Kasumi-1 (cell line): ENCODE data around the gene SHB.
A peak's percentile ranks its signal among the peaks of the same experiment; 100 is the strongest.

Experiments used
- DNase-seq, 2 experiments: peaks; one replicate each; lab custom pipeline; 2025; lab: John Stamatoyannopoulos, UW

The SHB gene

DNA sequence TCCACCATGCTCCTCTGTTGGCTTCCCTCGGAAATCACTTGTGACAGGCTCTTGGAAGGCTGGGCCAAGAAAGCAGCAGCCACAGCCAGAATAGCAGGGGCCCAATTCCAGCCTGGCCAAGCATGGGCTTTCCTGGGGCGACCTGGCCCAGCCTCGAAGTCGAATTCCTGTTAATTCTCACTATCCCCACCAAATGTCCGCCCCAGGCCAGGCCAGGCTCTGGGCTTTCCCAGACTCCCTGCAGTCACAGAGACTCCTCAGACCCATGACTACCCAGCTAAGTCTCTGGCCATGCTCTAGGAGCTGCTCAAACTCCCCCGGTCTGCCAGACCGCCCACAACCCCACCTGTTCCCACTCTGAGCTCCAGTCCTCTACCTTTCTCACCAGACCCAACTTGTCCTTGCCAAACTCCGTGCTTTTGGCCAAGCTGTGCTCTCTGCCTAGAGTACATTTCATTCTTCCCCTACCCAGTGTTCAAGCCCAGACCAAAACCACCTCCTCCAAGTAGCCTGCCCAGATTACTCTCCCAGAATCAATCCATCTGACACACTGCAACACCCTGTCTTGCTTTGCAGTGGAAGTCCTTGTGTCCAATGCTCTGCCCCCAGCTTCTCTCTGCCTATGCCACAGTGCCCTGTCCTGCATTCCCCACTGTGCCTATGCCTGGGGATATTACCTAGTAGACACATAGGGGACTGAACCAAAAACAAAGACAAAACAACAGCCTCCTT lies 26.2 kb downstream of the SHB start:
- no peak for DNase-seq

DNA sequence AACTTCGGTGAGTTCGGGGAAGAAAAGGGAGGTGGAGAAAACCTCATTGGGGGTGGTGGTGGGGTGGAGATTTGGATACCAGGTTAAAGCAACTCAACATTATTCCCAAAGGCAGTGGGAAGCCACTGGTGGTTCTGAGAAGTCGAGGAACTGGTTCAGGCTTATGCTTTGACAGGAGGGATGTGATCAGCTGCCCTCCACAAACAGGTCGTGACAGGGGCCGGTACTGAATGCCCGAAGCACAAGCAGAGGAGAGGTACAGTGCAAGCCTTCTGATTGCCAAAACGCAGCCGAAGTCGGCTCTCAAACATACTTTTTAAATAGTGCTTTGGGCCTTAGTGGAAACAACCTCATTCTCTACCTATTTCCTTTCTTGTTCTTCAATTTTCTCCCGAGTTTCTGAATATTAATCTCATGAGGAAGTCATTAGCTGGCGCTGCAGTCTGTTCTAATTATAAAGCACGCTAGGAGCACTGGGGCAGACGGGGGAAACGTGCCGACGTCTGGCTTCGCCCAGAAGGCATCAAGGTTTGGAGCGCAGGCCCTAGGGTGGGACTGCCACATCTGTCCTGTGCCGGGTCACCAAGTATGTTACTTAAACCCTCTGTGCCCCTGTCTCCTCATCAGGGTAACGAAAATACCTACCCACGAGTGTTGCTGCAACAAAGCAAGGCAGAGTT lies 27.3 kb downstream of the SHB start:
- DNase-seq, result no peak

DNA sequence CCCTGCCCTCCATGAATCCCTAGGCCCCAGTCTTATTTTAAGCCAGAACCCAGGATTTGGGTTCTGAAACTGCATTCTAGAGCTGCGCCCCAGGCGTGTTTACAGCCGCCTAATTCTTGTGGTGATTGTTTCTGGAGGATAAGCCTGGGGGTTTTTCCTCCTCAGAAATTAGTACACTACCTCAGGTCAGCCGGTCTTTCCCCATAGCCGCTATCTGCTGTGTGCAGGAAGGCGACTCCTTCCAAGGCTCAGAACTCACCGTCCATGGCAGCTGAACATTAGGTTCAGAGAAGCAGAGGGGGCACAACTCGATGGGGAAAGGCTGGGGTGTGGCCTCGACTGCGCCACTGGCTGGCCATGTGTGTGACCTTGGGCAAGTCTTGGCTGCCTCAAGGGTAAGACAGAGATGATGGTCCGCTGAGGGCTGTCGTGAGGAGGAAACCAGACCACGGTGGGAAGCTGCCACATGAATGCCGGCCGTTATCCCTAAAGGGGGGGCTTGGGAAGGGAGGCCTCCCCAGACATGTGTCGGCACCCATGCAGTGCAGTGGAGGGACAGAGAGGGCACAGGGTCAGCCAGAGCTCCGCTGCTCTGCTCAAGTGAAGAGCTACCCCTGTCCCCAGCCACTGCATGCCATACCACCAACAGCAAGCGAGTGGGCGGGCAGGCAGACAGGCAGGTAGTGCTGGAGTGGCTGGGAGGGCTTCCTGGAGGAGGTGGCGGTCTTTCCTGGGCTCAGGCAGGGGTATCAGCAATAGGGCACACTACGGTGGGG lies 28.9 kb downstream of the SHB start:
- no peak for DNase-seq

DNA sequence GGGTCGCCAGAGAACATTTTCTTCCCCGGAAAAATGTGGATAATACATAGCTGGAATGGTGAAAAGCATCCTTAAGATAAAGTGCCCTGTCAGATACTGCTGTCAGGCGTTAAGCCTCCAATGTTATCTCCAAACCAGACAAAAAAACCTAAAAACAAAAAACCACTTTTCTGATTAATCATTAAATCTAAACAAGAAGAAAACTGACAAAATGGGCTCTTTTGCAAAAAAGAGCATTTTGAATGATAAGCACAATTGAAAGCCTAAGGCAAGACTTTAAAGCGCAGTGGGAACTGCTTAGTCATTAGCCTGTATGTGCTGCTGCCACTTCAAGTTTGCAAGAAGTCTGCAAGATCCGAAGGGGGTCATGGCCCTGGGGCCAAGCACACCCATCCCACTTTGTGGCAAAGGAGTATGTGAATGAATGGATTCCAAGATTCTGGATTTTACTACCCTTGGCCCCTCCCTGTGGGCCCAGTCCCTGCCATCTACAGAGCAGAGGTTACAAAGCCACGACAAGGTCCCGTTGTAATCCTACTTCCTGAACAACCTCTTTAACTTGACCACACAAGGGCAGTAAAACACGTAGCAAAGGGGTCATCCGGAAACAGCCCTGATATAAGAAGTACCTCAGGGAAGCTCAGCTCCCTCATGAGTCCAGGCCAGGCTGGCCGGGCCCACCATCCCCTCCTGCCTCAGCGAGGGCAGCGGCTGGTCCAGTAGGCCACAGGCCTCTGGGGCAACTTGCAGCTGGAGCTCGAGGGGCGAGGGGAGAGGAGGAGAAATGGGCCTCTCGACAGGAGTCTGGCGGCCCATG lies 29.7 kb downstream of the SHB start:
- DNase-seq, result no peak

DNA sequence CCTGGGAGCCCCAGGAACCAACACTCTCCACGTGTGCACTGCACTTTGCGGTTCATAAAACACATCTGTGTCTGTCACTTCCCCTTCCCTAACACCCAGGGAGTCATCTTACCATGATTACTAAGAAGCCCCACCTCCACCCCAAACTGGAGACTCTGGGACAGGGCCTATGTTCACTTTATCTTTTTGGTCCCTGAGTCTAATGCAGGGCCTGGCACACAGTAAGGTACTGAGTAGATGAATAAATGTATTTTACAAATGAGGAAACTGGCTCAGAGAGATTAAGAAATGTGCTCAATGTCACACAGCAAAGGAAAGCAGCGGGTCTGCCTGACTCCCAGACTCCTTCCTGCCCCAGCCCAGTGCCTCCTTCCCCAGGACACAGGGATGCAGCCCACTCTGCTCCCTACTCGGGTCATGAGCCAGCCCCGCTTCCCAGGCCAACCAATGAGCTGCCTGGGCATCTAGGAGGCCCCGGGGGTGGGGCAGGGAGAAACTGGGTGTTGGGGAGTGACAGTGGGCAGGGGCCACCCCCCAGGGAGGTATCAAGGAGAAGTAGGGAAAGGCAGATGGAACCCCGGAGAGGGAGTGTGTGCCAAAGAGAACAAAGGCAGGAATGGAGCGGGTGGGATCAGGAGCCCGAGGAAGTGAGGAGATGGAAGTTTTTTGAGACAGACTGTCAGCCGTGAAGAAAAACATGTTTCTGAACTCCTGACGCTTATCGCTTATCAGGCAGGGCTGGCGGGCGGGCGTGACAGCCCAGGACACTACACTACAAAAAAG lies 30.5 kb downstream of the SHB start:
- DNase-seq, result peak; percentile 53 to 77

DNA sequence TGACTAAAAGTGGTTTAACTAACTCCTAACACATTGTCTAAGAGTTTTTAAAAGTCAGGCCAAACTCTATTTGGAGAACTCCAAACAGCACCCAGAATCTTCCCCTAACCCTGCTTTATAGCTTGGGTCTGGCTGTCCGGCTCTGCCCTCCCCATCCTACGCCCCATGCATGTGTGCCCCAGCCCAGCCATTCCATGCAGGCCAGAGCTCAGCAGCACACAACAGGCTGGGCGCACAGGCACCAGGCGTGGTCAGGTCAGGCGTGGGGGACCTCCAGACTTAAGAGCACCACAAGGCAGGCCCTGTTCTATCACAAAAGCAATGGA lies 31.1 kb downstream of the SHB start:
- DNase-seq, result no peak

DNA sequence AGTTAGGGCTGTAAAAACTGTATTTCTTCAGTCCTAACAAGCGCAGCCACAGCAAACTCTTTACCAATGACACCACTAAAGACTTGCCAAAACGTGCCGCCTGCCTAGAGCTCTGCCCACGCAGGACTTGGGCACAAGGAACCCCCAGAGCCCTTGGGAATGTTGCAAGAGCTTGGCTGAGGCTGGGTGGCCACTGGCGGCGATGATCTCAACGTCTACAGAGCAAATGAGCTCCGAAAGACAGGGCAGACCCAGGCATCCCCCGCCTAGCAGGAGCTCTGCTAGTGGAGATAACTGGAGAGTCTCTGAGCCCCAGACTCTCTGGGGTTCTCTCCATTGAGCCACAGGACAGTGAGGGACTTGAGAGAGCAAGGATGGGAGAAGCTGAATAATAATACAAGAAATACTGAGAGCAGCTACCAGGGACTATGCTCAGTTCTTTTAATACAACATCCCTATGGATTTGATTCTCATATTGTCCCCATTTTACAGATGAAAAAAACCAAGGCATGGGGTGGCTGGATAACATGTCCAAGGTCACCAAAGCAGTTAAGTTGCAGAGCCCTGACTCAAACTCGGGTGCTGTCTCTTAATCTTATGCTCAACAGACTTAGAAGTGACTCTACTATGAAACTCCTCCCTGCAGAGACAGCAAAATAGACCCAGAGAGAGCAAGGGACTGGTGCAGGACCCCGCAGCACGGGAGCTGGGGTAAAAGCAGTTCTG lies 32.5 kb downstream of the SHB start:
- DNase-seq, result no peak

DNA sequence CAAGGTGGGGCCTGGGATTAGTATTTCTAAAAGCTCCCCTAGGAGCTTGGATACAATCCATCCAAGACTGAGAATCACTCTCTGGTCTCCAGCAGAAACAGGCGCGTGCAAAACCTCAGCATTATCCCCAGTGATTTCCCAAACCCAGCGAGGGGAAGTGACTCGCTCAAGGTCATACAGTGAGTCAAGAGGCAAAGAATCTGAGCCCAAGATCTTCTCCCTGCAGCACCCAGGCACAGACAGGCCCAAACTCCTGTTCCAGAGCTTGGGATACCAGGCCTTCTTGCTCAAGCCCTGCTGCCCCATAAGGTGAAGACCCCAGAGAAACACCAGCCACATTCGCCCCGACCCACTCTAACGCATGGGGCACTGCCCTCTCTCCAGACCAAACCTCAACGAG lies 33.2 kb downstream of the SHB start:
- DNase-seq, result peak in 1 of 2 experiments; percentile 10

DNA sequence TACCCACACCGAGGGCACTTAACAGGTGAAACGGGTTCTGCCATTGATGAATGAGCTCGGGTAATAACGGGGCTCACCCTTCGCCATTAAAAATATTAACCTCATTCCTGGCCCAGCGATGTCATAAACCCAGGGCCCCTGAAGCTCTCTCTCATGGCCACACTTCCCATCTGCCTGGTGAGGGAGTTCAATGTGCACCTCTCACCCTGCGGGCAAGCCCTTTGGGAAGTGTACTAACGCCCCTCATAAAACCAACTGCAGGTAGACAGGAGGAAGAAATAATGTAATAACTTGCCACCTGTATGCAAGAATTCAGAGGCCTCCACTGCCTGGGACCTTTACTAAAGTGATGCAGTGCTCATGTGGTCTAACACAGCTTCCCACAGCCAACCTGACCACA lies 35.1 kb downstream of the SHB start:
- DNase-seq, result no peak

DNA sequence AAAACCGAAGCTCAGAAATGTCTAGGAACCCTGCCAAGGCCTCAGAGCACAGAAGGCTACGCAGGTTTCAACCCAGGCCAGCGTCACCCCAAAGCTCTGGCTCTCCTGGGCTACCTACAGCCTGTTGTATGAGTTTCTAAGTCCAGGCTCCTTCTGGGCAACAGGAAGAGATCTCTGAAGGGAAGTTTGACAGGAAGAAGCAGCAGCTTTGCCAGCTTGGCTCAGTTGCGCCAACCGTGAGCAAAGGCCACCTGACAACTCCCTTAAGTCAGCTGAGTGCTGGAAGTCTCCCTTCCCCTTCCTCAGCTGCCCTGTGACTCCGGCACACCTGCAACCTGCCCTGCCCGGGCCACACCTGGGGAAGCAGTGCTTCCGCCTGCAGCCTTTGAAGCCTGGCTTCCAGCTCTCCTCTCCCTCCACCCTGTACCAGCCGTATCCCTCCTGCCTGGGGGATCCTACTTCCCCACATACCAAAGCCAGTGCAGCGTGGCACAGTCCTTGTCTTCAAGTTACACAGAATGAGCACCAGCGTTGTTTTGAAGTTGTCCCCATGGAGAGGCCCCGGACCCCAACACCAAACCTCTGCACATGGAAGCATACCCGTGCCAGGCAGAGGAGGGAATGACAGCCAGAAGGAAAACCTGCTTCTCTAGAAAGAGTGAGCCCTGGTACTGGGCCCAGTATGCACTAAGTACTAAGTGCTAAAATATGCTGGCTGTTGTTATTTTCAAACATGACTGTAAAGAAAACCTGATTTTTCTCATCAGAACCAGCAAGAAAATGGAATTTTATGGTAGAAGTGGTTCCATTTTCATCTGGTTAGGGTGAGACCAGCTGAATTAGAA lies 36.5 kb downstream of the SHB start:
- DNase-seq, result no peak

DNA sequence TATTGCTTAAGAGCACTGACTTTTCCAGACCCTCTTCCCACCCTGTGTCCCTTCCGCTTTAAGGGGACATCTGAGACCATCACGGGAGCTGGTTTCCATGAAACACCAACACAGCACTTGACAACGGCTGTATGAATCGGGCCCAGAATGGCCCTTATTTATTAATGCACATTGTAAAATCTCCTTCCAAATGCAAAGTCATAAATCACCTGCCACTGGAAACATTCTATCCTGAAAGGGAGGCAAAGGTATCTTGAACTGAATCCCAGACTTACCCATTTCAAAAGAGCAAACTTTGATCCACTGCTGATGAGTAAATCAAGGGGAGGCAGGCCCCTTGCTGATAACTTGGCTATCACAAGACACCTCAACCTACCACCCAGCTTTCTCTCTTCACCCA lies 37.4 kb downstream of the SHB start:
- no peak for DNase-seq

DNA sequence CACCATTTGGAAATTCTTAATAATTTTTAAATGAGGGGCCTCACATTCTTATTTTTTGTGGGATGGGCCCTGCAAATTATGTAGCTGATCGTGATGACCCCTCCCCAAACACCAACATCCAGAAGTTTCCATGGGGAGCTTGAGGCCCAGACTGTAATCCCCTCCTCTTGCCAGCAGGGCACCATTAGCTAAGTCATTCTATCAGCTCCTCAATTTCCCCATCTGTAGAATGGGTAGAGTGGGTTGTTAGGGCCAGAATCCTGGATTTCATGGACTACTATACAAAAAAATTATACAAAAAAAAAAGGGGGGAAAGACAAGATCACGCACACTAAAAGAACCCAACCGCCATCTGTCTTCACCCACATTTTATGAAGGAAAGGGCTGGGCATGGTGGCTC lies 38.4 kb downstream of the SHB start:
- no peak for DNase-seq

DNA sequence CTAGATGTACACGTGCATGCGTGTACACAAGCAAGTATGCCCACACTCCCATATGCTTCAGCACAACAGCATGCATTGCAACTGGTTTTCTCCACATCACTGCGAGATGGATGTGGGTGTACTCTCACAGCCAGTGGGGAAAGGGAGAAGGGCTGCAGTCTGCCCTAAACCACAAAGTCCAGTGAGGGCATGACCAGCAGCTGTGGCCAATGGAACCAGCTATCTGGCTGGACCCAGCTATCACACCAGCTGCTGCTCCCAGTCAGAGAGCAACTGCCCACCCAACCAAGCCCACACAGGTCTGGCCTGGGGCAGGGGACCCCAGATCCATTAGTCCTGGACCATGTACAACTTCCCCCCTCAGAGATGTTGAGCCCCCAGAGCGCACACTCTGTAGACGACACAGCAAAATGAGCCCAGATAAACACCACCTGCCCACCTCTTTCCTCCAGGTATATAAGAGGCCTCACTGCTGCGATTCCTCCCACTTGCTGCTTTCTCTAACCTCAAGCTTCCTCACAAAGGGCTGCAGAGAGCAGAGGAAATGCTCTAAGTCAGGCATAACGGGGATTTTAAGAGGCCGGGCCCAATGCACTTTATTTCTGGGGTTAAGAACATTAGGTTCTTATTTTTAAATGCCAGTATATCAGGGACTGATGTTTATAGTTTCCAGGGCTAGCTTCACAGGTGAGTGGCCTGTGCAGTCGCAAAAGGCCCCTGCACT lies 39.0 kb downstream of the SHB start:
- DNase-seq, result peak; percentile 8 to 21

DNA sequence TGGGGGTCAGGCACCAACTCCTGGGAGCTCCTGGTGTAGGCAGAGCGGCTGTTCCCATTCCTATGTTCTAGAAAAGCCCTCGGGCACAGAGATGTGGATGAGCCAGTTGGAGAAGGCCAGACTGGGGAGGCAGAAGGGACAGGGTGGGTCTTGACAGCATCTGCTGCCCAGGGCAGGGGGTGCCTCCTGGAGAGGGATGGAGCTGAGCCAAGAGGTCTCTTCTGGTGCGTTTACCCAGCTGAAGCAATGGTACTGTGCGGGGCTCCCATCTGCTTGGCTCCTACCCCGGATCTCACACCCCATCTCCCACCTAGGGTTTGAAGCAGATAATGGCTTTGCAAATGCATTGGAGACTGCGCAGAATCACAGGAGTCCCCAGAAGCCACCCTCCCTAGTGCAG lies 41.3 kb downstream of the SHB start:
- DNase-seq, result no peak

DNA sequence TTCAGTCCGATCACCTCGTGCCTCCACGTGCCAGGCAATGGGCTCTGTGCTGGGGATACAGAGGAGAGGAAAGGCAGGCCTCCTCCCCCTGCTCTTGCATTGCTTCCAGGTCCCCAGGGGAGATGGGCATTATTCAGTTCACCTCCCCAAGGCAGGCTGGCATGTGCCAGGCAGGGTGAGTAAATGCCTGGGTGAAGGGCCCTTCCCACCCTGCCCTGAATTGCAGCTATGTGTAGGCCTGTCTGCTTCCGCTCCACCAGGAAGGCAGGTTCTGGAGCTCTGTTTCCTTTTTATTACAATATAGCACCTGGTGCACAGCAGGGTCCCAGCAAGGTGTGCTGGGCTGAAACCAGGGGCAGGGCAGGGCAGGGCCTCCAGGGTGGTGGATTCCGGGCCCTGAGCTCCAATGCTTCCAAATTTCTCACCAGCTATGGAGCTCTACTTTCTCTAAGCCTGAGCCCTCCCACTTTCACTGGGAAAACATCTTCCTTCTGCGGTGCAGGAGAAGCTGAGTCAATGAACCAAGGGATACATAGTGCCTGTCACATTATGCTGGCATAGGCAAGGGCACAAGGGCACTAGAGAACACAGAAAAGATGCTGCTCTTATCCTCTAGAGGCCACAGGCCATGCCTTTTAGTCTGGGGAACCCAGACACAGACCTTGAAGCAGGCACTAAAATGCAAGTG lies 42.0 kb downstream of the SHB start:
- DNase-seq, result no peak

DNA sequence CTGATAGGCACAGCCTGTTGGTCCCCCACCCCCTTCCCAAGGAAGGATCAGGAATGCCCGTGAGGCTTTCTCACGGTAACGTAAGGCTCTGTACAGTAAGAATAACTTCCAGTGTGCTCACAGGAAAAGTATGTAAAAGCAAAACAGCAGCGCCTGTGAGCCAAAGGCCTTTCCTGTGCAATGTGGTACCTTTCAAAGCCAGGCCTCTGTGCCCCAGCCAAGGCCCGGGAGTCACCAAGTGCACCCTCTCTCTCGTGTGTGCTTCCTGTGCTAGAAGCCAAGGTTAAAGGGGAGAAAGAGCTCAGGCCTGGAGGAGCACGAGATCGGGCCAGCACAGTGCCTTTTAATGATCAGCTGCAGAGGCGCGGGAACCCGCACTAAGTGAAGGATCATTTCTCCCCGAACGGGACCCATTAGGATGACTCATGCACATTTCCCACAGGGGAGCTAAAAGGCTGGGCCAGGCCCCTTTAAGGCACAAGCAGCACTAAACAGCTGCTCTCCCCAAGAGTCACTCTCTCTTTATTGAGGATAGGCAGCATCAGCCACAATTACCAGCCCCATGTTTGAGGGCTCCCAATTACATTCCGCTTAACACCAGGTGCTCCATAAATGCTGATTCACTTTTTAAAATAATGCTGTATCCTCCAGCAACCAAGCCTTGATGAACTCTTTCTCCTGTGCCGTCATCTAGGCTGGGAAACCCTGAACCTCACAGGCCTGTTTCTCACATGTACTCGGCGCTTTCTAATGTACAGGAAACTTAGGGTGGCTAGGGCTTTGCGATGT lies 42.8 kb downstream of the SHB start:
- peak; percentile 51 to 63 for DNase-seq

DNA sequence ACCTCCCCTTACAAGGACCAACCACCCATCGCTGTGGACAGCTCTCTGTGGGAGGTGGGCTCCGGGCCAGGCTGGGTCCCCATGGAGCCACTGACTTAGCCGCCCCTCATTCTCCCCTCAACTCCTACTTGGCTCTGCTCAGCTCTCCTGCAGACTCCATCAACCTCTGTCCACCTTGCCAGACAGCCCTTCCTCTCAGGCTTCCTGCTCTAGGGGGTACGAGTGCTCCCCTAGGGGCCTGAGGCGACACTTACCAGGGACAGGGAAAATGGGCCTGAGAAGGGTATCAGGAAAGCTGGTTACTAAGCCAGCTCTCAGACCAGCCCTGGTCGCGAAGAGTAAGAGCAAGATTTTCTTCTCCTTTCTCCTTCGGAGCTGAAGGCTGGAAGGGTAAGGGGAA lies 43.9 kb downstream of the SHB start:
- DNase-seq, result no peak
